HL-60 (cell line): ENCODE results near the gene EFNA5.

Experiments used
- TF ChIP-seq, protein P1 (sequence below): IDR thresholded peaks from 2 replicates; pipeline ENCODE4 v1.6.1; 2012; ENCODE audit warnings: low read depth; ENCODE audit not compliant: insufficient replicate concordance
- TF ChIP-seq, protein P2 (sequence below): IDR thresholded peaks from one replicate; pipeline ENCODE4 v1.5.1; 2011; ENCODE audit warnings: low read length, control low read depth, inconsistent platforms; ENCODE audit not compliant: insufficient read depth

DNA sequence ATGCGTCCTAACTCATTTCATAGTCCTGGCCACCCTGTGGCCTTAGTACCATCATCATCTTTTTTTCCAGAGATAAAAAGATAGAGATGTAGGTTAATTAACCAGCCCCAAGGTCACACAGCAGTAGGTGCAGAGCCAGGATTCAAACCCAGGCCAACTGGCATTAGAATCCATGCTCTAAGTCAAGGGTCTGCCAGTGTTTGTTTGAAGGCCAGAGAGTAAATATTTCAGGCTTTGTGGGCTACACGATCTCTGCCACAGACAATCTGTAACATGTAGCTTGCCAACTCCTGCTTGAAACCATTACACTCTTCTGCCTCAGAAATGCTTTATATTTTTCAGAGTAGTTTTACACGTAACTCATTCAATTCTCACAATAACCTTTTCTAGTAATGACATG is 119.6 kb downstream of the EFNA5 start:
- TF ChIP-seq, protein P1, sequence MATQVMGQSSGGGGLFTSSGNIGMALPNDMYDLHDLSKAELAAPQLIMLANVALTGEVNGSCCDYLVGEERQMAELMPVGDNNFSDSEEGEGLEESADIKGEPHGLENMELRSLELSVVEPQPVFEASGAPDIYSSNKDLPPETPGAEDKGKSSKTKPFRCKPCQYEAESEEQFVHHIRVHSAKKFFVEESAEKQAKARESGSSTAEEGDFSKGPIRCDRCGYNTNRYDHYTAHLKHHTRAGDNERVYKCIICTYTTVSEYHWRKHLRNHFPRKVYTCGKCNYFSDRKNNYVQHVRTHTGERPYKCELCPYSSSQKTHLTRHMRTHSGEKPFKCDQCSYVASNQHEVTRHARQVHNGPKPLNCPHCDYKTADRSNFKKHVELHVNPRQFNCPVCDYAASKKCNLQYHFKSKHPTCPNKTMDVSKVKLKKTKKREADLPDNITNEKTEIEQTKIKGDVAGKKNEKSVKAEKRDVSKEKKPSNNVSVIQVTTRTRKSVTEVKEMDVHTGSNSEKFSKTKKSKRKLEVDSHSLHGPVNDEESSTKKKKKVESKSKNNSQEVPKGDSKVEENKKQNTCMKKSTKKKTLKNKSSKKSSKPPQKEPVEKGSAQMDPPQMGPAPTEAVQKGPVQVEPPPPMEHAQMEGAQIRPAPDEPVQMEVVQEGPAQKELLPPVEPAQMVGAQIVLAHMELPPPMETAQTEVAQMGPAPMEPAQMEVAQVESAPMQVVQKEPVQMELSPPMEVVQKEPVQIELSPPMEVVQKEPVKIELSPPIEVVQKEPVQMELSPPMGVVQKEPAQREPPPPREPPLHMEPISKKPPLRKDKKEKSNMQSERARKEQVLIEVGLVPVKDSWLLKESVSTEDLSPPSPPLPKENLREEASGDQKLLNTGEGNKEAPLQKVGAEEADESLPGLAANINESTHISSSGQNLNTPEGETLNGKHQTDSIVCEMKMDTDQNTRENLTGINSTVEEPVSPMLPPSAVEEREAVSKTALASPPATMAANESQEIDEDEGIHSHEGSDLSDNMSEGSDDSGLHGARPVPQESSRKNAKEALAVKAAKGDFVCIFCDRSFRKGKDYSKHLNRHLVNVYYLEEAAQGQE, result no peak
- TF ChIP-seq, protein P2, sequence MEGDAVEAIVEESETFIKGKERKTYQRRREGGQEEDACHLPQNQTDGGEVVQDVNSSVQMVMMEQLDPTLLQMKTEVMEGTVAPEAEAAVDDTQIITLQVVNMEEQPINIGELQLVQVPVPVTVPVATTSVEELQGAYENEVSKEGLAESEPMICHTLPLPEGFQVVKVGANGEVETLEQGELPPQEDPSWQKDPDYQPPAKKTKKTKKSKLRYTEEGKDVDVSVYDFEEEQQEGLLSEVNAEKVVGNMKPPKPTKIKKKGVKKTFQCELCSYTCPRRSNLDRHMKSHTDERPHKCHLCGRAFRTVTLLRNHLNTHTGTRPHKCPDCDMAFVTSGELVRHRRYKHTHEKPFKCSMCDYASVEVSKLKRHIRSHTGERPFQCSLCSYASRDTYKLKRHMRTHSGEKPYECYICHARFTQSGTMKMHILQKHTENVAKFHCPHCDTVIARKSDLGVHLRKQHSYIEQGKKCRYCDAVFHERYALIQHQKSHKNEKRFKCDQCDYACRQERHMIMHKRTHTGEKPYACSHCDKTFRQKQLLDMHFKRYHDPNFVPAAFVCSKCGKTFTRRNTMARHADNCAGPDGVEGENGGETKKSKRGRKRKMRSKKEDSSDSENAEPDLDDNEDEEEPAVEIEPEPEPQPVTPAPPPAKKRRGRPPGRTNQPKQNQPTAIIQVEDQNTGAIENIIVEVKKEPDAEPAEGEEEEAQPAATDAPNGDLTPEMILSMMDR, result no peak
